WTC11 (cell line): Measurements from ENCODE around the gene MEA1. TPM values are rescaled to one million over a fixed set of nuclear protein-coding genes. Genes with fewer than 3 reads are reported as not detected.

ENCODE experiments used
- ATF6 ChIP-seq: sonication (generic); formaldehyde crosslinking; IDR thresholded peaks from 2 replicates; pipeline ENCODE4 v1.8.1; 2023; ENCODE audit warnings: mild to moderate bottlenecking, missing genetic modification reagents
- E2F4 ChIP-seq: sonication (generic); formaldehyde crosslinking; IDR thresholded peaks from 2 replicates; pipeline ENCODE4 v1.8.1; 2022; ENCODE audit warnings: low read depth, mild to moderate bottlenecking, moderate library complexity, missing genetic modification reagents, borderline replicate concordance
- FOXP1 ChIP-seq: sonication (generic); formaldehyde crosslinking; IDR thresholded peaks from 2 replicates; pipeline ENCODE4 v1.8.0; 2022; ENCODE audit warnings: missing genetic modification reagents, mild to moderate bottlenecking, moderate library complexity, borderline replicate concordance
- GABPB1 ChIP-seq: sonication (generic); formaldehyde crosslinking; IDR thresholded peaks from 2 replicates; pipeline ENCODE4 v1.8.1; 2023; ENCODE audit warnings: mild to moderate bottlenecking, missing genetic modification reagents
- JAZF1 ChIP-seq: fragments of 250-450 bp; sonication (Bioruptor Pico); IDR thresholded peaks from 2 replicates; pipeline ENCODE4 v1.9.0; 2021; ENCODE audit warnings: moderate library complexity, mild to moderate bottlenecking, inconsistent platforms
- JUN ChIP-seq: sonication (generic); formaldehyde crosslinking; IDR thresholded peaks from 2 replicates; pipeline ENCODE4 v1.8.0; 2023; ENCODE audit warnings: mild to moderate bottlenecking, missing genetic modification reagents
- NFE2L1 ChIP-seq: sonication (generic); formaldehyde crosslinking; IDR thresholded peaks from 2 replicates; pipeline ENCODE4 v1.8.1; 2023; ENCODE audit warnings: missing genetic modification reagents
- NFYB ChIP-seq: sonication (generic); formaldehyde crosslinking; conservative IDR thresholded peaks from 2 replicates; pipeline ENCODE4 v1.8.0; 2022; ENCODE audit warnings: low read depth, missing genetic modification reagents
- RELA ChIP-seq: sonication (generic); formaldehyde crosslinking; IDR thresholded peaks from 2 replicates; pipeline ENCODE4 v1.8.1; 2022; ENCODE audit warnings: missing genetic modification reagents, mild to moderate bottlenecking, borderline replicate concordance
- STAT6 ChIP-seq: sonication (generic); formaldehyde crosslinking; conservative IDR thresholded peaks from 2 replicates; pipeline ENCODE4 v1.8.1; 2023; ENCODE audit warnings: mild to moderate bottlenecking, low read depth, missing genetic modification reagents, moderate library complexity
- TCF7 ChIP-seq: sonication (generic); formaldehyde crosslinking; IDR thresholded peaks from 2 replicates; pipeline ENCODE4 v1.8.0; 2022; ENCODE audit warnings: mild to moderate bottlenecking, low read depth, missing genetic modification reagents, moderate library complexity
- TEAD1 ChIP-seq: sonication (generic); formaldehyde crosslinking; IDR thresholded peaks from 2 replicates; pipeline ENCODE4 v1.8.0; 2022; ENCODE audit warnings: mild to moderate bottlenecking, missing genetic modification reagents
- TP53 ChIP-seq: sonication (generic); formaldehyde crosslinking; IDR thresholded peaks from 2 replicates; pipeline ENCODE4 v1.8.1; 2023; ENCODE audit warnings: mild to moderate bottlenecking, missing genetic modification reagents
- USF1 ChIP-seq: sonication (generic); formaldehyde crosslinking; IDR thresholded peaks from 2 replicates; pipeline ENCODE4 v1.8.0; 2022; ENCODE audit warnings: mild to moderate bottlenecking, missing genetic modification reagents
- ZNF219 ChIP-seq: sonication (generic); formaldehyde crosslinking; IDR thresholded peaks from 2 replicates; pipeline ENCODE4 v1.8.0; 2023; ENCODE audit warnings: missing genetic modification reagents, mild to moderate bottlenecking, borderline replicate concordance
- ZNF423 ChIP-seq: fragments of 250-450 bp; sonication (Bioruptor Pico); IDR thresholded peaks from 2 replicates; pipeline ENCODE4 v2.1.2; 2022; ENCODE audit warnings: mild to moderate bottlenecking, moderate library complexity
- total RNA-seq: library from RNA; stranded (reverse); gene quantifications from 3 replicates; pipeline ENCODE4 v1.2.3, GENCODE V29; 2021
- TF ChIP-seq, protein P1 (sequence below): sonication (generic); formaldehyde crosslinking; IDR thresholded peaks from 2 replicates; pipeline ENCODE4 v1.8.0; 2022; ENCODE audit warnings: mild to moderate bottlenecking, missing genetic modification reagents
- TF ChIP-seq, protein P2 (sequence below): sonication (generic); formaldehyde crosslinking; IDR thresholded peaks from 2 replicates; pipeline ENCODE4 v1.8.1; 2023; ENCODE audit warnings: mild to moderate bottlenecking, missing genetic modification reagents, moderate library complexity
- TF ChIP-seq, protein P3 (sequence below): sonication (generic); formaldehyde crosslinking; IDR thresholded peaks from 2 replicates; pipeline ENCODE4 v1.8.0; 2023; ENCODE audit warnings: missing genetic modification reagents
- TF ChIP-seq, protein P4 (sequence below): sonication (generic); formaldehyde crosslinking; IDR thresholded peaks from 2 replicates; pipeline ENCODE4 v1.8.0; 2023; ENCODE audit warnings: missing genetic modification reagents, mild to moderate bottlenecking, borderline replicate concordance
- TF ChIP-seq, protein P5 (sequence below): sonication (generic); formaldehyde crosslinking; IDR thresholded peaks from 2 replicates; pipeline ENCODE4 v1.8.1; 2022; ENCODE audit warnings: mild to moderate bottlenecking, missing genetic modification reagents, moderate library complexity, borderline replicate concordance

Gene MEA1
- total RNA-seq, 1 experiment from 2014 or later = 85.0 TPM

DNA sequence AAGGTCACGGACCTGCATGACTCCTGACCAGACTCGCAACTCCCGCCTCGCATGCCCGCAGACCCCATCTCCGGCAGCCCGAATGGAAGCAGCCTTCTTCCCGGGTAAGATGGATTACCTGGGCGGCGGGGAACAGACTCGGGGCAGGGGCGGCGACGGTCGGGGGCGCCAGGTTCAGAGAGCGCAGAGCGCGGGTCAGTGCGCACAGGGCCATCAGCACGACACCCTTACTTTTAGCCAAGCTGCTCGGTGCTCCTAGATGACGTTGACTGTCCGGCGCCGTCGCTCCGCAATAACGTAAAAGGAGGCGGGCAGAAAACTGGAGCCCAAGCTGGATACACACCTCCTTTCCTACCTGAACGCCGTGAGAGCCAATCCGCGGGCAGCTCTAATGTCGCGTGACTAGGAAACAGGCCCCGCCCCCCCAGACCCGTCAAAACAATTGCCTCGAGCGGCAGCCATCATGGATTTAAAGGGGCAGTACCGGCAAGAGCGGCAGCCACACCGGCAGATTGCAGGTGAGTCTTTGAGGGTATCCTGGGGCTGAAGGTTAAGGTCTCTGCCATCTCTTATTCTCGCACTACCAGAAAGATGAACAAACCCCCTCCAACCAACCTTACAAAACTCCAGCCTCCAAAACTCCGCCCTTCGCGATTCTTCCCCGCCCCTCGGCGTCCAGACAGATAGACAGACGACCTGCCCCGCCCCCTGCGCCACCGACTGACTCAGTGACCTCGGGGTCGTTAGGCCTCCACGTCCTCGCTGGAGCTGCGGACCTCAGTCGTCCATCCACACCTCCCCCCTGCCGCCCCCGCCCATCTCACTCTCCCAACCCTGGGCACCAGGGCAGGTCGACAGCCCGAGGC is 45.7 kb upstream of the MEA1 start, which contains the start of the genes KLC4 and MRPL2 (continued):
- TF ChIP-seq, protein P1, sequence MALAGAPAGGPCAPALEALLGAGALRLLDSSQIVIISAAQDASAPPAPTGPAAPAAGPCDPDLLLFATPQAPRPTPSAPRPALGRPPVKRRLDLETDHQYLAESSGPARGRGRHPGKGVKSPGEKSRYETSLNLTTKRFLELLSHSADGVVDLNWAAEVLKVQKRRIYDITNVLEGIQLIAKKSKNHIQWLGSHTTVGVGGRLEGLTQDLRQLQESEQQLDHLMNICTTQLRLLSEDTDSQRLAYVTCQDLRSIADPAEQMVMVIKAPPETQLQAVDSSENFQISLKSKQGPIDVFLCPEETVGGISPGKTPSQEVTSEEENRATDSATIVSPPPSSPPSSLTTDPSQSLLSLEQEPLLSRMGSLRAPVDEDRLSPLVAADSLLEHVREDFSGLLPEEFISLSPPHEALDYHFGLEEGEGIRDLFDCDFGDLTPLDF (CRISPR knock-in tag) = no peak
- TF ChIP-seq STAT6 (CRISPR knock-in tag) = no peak
- TF ChIP-seq E2F4 = no peak
- TF ChIP-seq TP53 (CRISPR knock-in tag) = no peak
- TF ChIP-seq, protein P2, sequence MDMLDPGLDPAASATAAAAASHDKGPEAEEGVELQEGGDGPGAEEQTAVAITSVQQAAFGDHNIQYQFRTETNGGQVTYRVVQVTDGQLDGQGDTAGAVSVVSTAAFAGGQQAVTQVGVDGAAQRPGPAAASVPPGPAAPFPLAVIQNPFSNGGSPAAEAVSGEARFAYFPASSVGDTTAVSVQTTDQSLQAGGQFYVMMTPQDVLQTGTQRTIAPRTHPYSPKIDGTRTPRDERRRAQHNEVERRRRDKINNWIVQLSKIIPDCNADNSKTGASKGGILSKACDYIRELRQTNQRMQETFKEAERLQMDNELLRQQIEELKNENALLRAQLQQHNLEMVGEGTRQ = peak; percentile 83
- TF ChIP-seq, protein P3, sequence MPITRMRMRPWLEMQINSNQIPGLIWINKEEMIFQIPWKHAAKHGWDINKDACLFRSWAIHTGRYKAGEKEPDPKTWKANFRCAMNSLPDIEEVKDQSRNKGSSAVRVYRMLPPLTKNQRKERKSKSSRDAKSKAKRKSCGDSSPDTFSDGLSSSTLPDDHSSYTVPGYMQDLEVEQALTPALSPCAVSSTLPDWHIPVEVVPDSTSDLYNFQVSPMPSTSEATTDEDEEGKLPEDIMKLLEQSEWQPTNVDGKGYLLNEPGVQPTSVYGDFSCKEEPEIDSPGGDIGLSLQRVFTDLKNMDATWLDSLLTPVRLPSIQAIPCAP (CRISPR knock-in tag) = no peak
- TF ChIP-seq JUN (CRISPR knock-in tag) = no peak
- no peak for TF ChIP-seq NFE2L1 (CRISPR knock-in tag)
- no peak for TF ChIP-seq RELA (CRISPR knock-in tag)
- TF ChIP-seq NFYB (CRISPR knock-in tag) = peak; percentile 41; the same call in 1 of the 2 replicates
- TF ChIP-seq FOXP1 = no peak
- 0 out of 2 replicates have a peak, but pooled peaks have one; percentile 41 for TF ChIP-seq GABPB1
- TF ChIP-seq, protein P4, sequence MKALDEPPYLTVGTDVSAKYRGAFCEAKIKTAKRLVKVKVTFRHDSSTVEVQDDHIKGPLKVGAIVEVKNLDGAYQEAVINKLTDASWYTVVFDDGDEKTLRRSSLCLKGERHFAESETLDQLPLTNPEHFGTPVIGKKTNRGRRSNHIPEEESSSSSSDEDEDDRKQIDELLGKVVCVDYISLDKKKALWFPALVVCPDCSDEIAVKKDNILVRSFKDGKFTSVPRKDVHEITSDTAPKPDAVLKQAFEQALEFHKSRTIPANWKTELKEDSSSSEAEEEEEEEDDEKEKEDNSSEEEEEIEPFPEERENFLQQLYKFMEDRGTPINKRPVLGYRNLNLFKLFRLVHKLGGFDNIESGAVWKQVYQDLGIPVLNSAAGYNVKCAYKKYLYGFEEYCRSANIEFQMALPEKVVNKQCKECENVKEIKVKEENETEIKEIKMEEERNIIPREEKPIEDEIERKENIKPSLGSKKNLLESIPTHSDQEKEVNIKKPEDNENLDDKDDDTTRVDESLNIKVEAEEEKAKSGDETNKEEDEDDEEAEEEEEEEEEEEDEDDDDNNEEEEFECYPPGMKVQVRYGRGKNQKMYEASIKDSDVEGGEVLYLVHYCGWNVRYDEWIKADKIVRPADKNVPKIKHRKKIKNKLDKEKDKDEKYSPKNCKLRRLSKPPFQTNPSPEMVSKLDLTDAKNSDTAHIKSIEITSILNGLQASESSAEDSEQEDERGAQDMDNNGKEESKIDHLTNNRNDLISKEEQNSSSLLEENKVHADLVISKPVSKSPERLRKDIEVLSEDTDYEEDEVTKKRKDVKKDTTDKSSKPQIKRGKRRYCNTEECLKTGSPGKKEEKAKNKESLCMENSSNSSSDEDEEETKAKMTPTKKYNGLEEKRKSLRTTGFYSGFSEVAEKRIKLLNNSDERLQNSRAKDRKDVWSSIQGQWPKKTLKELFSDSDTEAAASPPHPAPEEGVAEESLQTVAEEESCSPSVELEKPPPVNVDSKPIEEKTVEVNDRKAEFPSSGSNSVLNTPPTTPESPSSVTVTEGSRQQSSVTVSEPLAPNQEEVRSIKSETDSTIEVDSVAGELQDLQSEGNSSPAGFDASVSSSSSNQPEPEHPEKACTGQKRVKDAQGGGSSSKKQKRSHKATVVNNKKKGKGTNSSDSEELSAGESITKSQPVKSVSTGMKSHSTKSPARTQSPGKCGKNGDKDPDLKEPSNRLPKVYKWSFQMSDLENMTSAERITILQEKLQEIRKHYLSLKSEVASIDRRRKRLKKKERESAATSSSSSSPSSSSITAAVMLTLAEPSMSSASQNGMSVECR (CRISPR knock-in tag) = peak; percentile 49; the same call in 1 of the 2 replicates
- no peak for TF ChIP-seq TEAD1 (CRISPR knock-in tag)
- TF ChIP-seq TCF7 (CRISPR knock-in tag) = no peak
- no peak for TF ChIP-seq ZNF423 (CRISPR knock-in tag)
- TF ChIP-seq JAZF1 = no peak
- peak; percentile 76; the same call in 1 of the 2 replicates for TF ChIP-seq USF1 (CRISPR knock-in tag)
- TF ChIP-seq ATF6 (CRISPR knock-in tag) = no peak
- TF ChIP-seq, protein P5, sequence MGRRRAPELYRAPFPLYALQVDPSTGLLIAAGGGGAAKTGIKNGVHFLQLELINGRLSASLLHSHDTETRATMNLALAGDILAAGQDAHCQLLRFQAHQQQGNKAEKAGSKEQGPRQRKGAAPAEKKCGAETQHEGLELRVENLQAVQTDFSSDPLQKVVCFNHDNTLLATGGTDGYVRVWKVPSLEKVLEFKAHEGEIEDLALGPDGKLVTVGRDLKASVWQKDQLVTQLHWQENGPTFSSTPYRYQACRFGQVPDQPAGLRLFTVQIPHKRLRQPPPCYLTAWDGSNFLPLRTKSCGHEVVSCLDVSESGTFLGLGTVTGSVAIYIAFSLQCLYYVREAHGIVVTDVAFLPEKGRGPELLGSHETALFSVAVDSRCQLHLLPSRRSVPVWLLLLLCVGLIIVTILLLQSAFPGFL (CRISPR knock-in tag) = no peak
- TF ChIP-seq ZNF219 (CRISPR knock-in tag) = no peak
